Measurements from ENCODE around the gene PTGFRN. TPM values are rescaled to one million over a fixed set of nuclear protein-coding genes. Genes with fewer than 3 reads are reported as not detected.
"Not testable (repeated sequence)": the region's sequence is repeated elsewhere in the genome, so short reads cannot be mapped to it uniquely, and the experiment has no call there.

PTGFRN gene
- polyA plus RNA-seq, 3 donors: 6.6 to 15.4 (median 8.7) TPM

GRCh38 chr1:116933606-116934515, 24.1 kb downstream of the PTGFRN start:
- 77 to 91% (median 88%) methylated on average over 3 of the region's 3 CpGs for whole genome bisulfite sequencing, 3 donors
- H3K27ac ChIP-seq (ENCODE audit: low read depth, low read length): no peak overlapping the region

DNA sequence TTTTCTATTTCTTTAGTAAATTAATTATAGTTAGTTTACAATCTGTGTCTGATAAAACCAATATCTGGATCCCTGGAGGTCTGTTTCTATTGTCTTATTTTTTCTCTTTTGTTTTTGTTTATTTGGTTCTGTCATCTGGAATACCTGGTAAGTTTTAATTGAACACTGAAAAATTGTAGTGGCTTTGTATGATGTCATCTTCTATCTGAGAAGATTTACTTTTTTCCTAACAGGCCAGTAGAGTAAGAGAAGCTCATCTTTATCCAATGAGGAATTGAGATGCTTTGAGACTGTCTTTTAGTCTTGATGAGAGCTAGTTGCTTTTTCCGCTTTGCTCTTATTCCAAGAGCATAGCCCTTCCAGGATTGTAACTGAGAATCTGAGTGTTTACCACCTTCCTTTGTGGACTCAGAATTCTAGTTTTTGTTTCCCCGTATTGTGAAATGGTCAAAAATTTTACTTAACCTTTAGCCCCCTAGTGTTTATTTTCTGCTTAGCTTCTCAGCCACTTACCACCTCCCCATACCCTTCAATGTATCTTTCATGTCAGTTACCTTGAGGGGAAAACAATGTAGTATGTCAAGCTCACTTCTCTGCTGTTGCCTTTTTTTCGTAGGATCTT, 25.0 kb downstream of the PTGFRN start:
- H3K27ac ChIP-seq (ENCODE audit: low read depth, low read length): no peak overlapping the region
- WGBS, 3 donors: 41 to 61% (median 41%) methylated on average over 3 of the region's 3 CpGs

DNA sequence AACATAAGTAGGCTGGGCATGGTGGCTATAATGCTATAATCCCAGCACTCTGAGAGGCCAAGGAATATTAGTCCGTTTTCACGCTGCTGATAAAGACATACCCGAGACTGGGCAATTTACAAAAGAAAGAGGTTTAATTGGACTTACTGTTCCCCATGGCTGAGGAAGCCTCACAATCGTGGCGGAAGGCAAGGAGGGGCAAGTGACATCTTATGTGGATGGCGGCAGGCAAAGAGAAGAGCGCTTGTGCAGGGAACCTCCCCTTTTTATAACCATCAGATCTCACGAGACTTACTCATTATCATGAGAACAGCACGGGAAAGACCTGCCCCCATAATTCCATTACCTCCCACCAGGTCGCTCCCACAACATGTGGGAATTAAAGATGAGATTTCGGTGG, 28.5 kb downstream of the PTGFRN start:
- H3K27ac ChIP-seq (ENCODE audit: low read depth, low read length): no peak overlapping the region
- WGBS, 3 donors: 94 to 97% (median 94%) methylated on average over 11 of the region's 11 CpGs

- not testable (repeated sequence) for H3K27ac ChIP-seq (ENCODE audit: low read depth, low read length)
Observed at GRCh38 chr1:116939780-116940543, 30.2 kb downstream of the PTGFRN start.

GRCh38 chr1:116940814-116941599, 31.3 kb downstream of the PTGFRN start:
- H3K27ac ChIP-seq (ENCODE audit: low read depth, low read length): no peak overlapping the region
- 81 to 91% (median 90%) methylated on average over 2 of the region's 2 CpGs for WGBS, 3 donors

More at GRCh38 chr1:116939780-116940543, 30.2 kb downstream of the PTGFRN start:
- WGBS, 3 donors: 61 to 73% (median 64%) methylated on average over 6 of the region's 6 CpGs

GRCh38 chr1:116941670-116942069, 32.0 kb downstream of the PTGFRN start:
- 90 to 94% (median 92%) methylated on average over 13 of the region's 13 CpGs for whole genome bisulfite sequencing, 3 donors

GRCh38 chr1:116942344-116942743, 32.6 kb downstream of the PTGFRN start:
- H3K27ac ChIP-seq (ENCODE audit: low read depth, low read length): no peak overlapping the region
- WGBS, 3 donors: 89 to 96% (median 92%) methylated on average over 1 of the region's 1 CpG

More at GRCh38 chr1:116941670-116942069, 32.0 kb downstream of the PTGFRN start:
- no peak overlapping the region for H3K27ac ChIP-seq (ENCODE audit: low read depth, low read length)

GRCh38 chr1:116943438-116943837, 33.7 kb downstream of the PTGFRN start:
- H3K27ac ChIP-seq (ENCODE audit: low read depth, low read length): no peak overlapping the region
- 88 to 97% (median 95%) methylated on average over 1 of the region's 1 CpG for WGBS, 3 donors

- 95 to 96% (median 95%) methylated on average over 39 to 42 of the region's 42 CpGs for WGBS, 3 donors
- H3K27ac ChIP-seq (ENCODE audit: low read depth, low read length): no peak overlapping the region
Observed at GRCh38 chr1:116944613-116945012, 34.9 kb downstream of the PTGFRN start.

DNA sequence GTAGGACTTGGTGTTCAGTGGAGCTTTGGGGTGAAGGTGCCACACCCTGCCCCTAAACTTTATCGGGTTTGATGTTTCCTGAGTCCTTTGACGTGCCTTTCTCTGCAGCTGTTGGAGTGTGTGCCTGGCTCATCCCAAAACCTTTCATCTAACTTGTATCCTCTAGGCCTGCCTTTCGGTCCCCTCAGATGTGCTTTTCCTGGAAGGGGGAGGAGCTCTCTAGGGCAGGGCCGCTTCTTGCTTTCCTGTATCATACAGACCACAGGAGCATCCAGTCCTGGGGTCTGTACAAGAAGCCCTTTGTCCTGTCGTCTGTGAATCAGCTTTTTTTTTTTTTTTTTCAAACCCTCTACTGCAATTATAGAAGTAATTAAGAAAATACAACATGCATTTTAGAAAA, 35.7 kb downstream of the PTGFRN start:
- WGBS, 3 donors: 79 to 84% (median 82%) methylated on average over 5 of the region's 5 CpGs
- no peak overlapping the region for H3K27ac ChIP-seq (ENCODE audit: low read depth, low read length)

DNA sequence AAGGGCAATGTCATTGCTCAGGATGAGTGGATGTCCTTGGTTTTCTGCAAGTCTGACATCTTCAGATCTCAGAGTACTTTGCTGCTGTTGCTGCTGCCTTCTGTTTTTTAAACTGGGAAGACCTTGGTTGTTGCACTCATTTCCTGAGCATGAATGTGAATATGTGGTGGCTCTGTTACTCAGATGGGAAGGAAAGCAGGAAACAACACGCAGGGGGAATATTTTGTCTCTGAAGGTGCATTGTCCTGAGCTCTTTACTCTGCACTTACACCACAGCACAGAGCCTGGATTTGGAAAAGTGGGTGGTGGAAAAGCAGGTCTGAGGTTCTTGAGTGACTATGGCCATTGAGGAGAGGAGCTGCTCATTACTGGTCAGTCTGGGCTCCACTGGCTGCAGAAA, 36.3 kb downstream of the PTGFRN start:
- no peak overlapping the region for H3K27ac ChIP-seq (ENCODE audit: low read depth, low read length)
- WGBS, 3 donors: 53 to 70% (median 63%) methylated on average over 1 of the region's 1 CpG

GRCh38 chr1:116947092-116947860, 37.6 kb downstream of the PTGFRN start:
- WGBS, 3 donors: 64 to 65% (median 65%) methylated on average over 5 of the region's 5 CpGs
- no peak overlapping the region for H3K27ac ChIP-seq (ENCODE audit: low read depth, low read length)

- no peak overlapping the region for H3K27ac ChIP-seq (ENCODE audit: low read depth, low read length)
Observed at GRCh38 chr1:116948046-116948445, 38.3 kb downstream of the PTGFRN start.

GRCh38 chr1:116948642-116949041, 38.9 kb downstream of the PTGFRN start:
- no peak overlapping the region for H3K27ac ChIP-seq (ENCODE audit: low read depth, low read length)
- 98 to 100% (median 99%) methylated on average over 1 of the region's 1 CpG for WGBS, 3 donors

More at GRCh38 chr1:116948046-116948445, 38.3 kb downstream of the PTGFRN start:
- WGBS, 3 donors: 81 to 93% (median 87%) methylated on average over 5 of the region's 5 CpGs

- no peak overlapping the region for H3K27ac ChIP-seq (ENCODE audit: low read depth, low read length)
Observed at GRCh38 chr1:116949213-116949985, 39.7 kb downstream of the PTGFRN start.

DNA sequence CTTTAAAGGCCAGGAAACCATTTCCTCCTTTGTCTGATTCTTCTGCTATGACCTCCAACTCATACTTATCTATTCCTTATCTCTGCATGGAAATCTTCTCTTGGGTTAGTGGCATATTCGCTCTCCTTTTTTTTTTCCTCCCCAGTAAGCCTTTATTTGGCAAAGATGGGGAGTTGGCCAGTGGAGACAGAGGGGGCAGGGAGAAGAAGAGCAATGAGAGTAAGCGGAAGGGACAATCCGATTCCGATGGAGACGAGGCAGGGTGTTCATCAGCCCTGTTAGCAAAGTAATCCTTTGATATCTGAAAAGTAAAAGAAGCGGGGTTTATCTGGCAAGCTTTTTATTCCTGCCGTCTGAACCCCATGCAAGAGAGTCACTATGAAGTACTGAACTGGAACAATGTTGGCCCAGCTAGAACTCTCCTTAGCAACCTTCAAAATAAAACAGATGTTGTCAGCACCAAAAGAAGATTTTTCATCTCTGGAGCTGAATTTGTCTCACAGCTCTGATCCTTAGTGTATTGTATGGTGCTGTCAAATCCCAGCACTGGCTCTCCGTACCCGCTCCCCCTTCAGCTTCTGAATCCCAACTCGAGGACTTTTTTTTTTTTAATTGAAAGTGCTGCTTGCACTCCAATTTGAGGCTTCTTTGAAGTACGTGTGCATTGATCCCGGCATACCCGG, 40.9 kb downstream of the PTGFRN start:
- WGBS, 3 donors: 52 to 70% (median 58%) methylated on average over 13 of the region's 13 CpGs
- H3K27ac ChIP-seq (ENCODE audit: low read depth, low read length): no peak overlapping the region

More at GRCh38 chr1:116949213-116949985, 39.7 kb downstream of the PTGFRN start:
- WGBS, 3 donors: 91 to 94% (median 92%) methylated on average over 21 of the region's 21 CpGs
